ENCODE measurements around the gene NBDY.
"Not testable (repeated sequence)": the region's sequence is repeated elsewhere in the genome, so short reads cannot be mapped to it uniquely, and the experiment has no call there.

The NBDY gene

GRCh38 chrX:56729152-56729850 is at the start of gene NBDY:
Gene NBDY, plus strand, starts transcription at chrX:56729243. Its CDS starts 111 bp downstream, at chrX:56729354.
- no peaks in the 10 kb centered on the region for H3K36me3 ChIP-seq (ENCODE audit: control insufficient read depth, insufficient read depth, low read length)
- peak within 1 kb of the TSS; percentile 60 for H3K4me3 ChIP-seq (ENCODE audit: low read length)
- no peaks in the 10 kb centered on the region for H3K9me3 ChIP-seq (ENCODE audit: control insufficient read depth, low read length)
- no peaks in the 10 kb centered on the region for H3K27me3 ChIP-seq (ENCODE audit: control insufficient read depth, insufficient read depth, low read length)
- no peaks in the 10 kb centered on the region for H3K4me1 ChIP-seq (ENCODE audit: control insufficient read depth, insufficient read depth, low read length)
- peak within 1 kb of the TSS; percentile 68 for H3K9ac ChIP-seq (ENCODE audit: low read length)

GRCh38 chrX:56704530-56704929 is 24.5 kb upstream of the NBDY start:
- H3K4me3 ChIP-seq (ENCODE audit: low read length); H3K9ac ChIP-seq (ENCODE audit: low read length); H3K27me3 ChIP-seq (ENCODE audit: control insufficient read depth, insufficient read depth, low read length); H3K36me3 ChIP-seq (ENCODE audit: control insufficient read depth, insufficient read depth, low read length); H3K9me3 ChIP-seq (ENCODE audit: control insufficient read depth, low read length); H3K4me1 ChIP-seq (ENCODE audit: control insufficient read depth, insufficient read depth, low read length): not testable (repeated sequence)

- H3K27me3 ChIP-seq (ENCODE audit: control insufficient read depth, insufficient read depth, low read length) = no peaks in the 10 kb centered on the region
- H3K9ac ChIP-seq (ENCODE audit: low read length) = no peak overlapping the region
- H3K36me3 ChIP-seq (ENCODE audit: control insufficient read depth, insufficient read depth, low read length) = no peaks in the 10 kb centered on the region
- H3K4me1 ChIP-seq (ENCODE audit: control insufficient read depth, insufficient read depth, low read length) = no peaks in the 10 kb centered on the region
- H3K9me3 ChIP-seq (ENCODE audit: control insufficient read depth, low read length) = no peaks in the 10 kb centered on the region
- H3K4me3 ChIP-seq (ENCODE audit: low read length) = no peak overlapping the region
These were observed 2.4 kb upstream of the NBDY start for GRCh38 chrX:56726605-56727004.

GRCh38 chrX:56727531-56727930 is 1.5 kb upstream of the NBDY start:
- Histone ChIP-seq H3K9me3 (ENCODE audit: control insufficient read depth, low read length) (no peaks in the 10 kb centered on the region), H3K9ac (ENCODE audit: low read length) (no peak overlapping the region), H3K4me1 (ENCODE audit: control insufficient read depth, insufficient read depth, low read length) (no peaks in the 10 kb centered on the region), H3K4me3 (ENCODE audit: low read length) (no peak overlapping the region), H3K36me3 (ENCODE audit: control insufficient read depth, insufficient read depth, low read length) (no peaks in the 10 kb centered on the region), H3K27me3 (ENCODE audit: control insufficient read depth, insufficient read depth, low read length) (no peaks in the 10 kb centered on the region)

GRCh38 chrX:56728321-56728720 is 722 bp upstream of the NBDY start:
- Histone ChIP-seq H3K36me3 (ENCODE audit: control insufficient read depth, insufficient read depth, low read length) (no peaks in the 10 kb centered on the region), H3K4me3 (ENCODE audit: low read length) (no peak overlapping the region), H3K9ac (ENCODE audit: low read length) (no peak overlapping the region), H3K9me3 (ENCODE audit: control insufficient read depth, low read length) (no peaks in the 10 kb centered on the region), H3K27me3 (ENCODE audit: control insufficient read depth, insufficient read depth, low read length) (no peaks in the 10 kb centered on the region), H3K4me1 (ENCODE audit: control insufficient read depth, insufficient read depth, low read length) (no peaks in the 10 kb centered on the region)

- H3K36me3 ChIP-seq (ENCODE audit: control insufficient read depth, insufficient read depth, low read length) = no peaks in the 10 kb centered on the region
- H3K4me3 ChIP-seq (ENCODE audit: low read length) = no peak overlapping the region
- no peaks in the 10 kb centered on the region for H3K9me3 ChIP-seq (ENCODE audit: control insufficient read depth, low read length)
- no peaks in the 10 kb centered on the region for H3K4me1 ChIP-seq (ENCODE audit: control insufficient read depth, insufficient read depth, low read length)
- H3K9ac ChIP-seq (ENCODE audit: low read length) = no peak overlapping the region
- H3K27me3 ChIP-seq (ENCODE audit: control insufficient read depth, insufficient read depth, low read length) = no peaks in the 10 kb centered on the region
These were observed 291 bp upstream of the NBDY start for GRCh38 chrX:56728752-56729151.

GRCh38 chrX:56733459-56734046 is 4.5 kb downstream of the NBDY start:
- Histone ChIP-seq H3K36me3 (ENCODE audit: control insufficient read depth, insufficient read depth, low read length) (no peaks in the 10 kb centered on the region), H3K9ac (ENCODE audit: low read length) (no peak overlapping the region), H3K27me3 (ENCODE audit: control insufficient read depth, insufficient read depth, low read length) (no peaks in the 10 kb centered on the region), H3K4me1 (ENCODE audit: control insufficient read depth, insufficient read depth, low read length) (no peaks in the 10 kb centered on the region), H3K9me3 (ENCODE audit: control insufficient read depth, low read length) (no peaks in the 10 kb centered on the region), H3K4me3 (ENCODE audit: low read length) (no peak overlapping the region)

GRCh38 chrX:56736219-56736618 is 7.2 kb downstream of the NBDY start:
- Histone ChIP-seq H3K4me1 (ENCODE audit: control insufficient read depth, insufficient read depth, low read length) (no peaks in the 10 kb centered on the region), H3K27me3 (ENCODE audit: control insufficient read depth, insufficient read depth, low read length) (no peaks in the 10 kb centered on the region), H3K9ac (ENCODE audit: low read length) (no peak overlapping the region), H3K4me3 (ENCODE audit: low read length) (no peak overlapping the region), H3K9me3 (ENCODE audit: control insufficient read depth, low read length) (no peaks in the 10 kb centered on the region), H3K36me3 (ENCODE audit: control insufficient read depth, insufficient read depth, low read length) (no peaks in the 10 kb centered on the region)

GRCh38 chrX:56738670-56739069 is 9.6 kb downstream of the NBDY start:
- H3K27me3 ChIP-seq (ENCODE audit: control insufficient read depth, insufficient read depth, low read length) = no peaks in the 10 kb centered on the region
- H3K9me3 ChIP-seq (ENCODE audit: control insufficient read depth, low read length) = no peaks in the 10 kb centered on the region
- no peaks in the 10 kb centered on the region for H3K4me1 ChIP-seq (ENCODE audit: control insufficient read depth, insufficient read depth, low read length)
- no peaks in the 10 kb centered on the region for H3K36me3 ChIP-seq (ENCODE audit: control insufficient read depth, insufficient read depth, low read length)
- no peak overlapping the region for H3K4me3 ChIP-seq (ENCODE audit: low read length)
- no peak overlapping the region for H3K9ac ChIP-seq (ENCODE audit: low read length)

GRCh38 chrX:56744996-56745395 is 16.0 kb downstream of the NBDY start:
- H3K9ac ChIP-seq (ENCODE audit: low read length) = no peak overlapping the region
- H3K4me1 ChIP-seq (ENCODE audit: control insufficient read depth, insufficient read depth, low read length) = no peaks in the 10 kb centered on the region
- no peaks in the 10 kb centered on the region for H3K27me3 ChIP-seq (ENCODE audit: control insufficient read depth, insufficient read depth, low read length)

GRCh38 chrX:56746996-56747395 is 18.0 kb downstream of the NBDY start:
- Histone ChIP-seq H3K27me3 (ENCODE audit: control insufficient read depth, insufficient read depth, low read length) (no peaks in the 10 kb centered on the region), H3K36me3 (ENCODE audit: control insufficient read depth, insufficient read depth, low read length) (no peaks in the 10 kb centered on the region), H3K9me3 (ENCODE audit: control insufficient read depth, low read length) (no peaks in the 10 kb centered on the region), H3K9ac (ENCODE audit: low read length) (no peak overlapping the region), H3K4me3 (ENCODE audit: low read length) (no peak overlapping the region), H3K4me1 (ENCODE audit: control insufficient read depth, insufficient read depth, low read length) (no peaks in the 10 kb centered on the region)

More at GRCh38 chrX:56744996-56745395, 16.0 kb downstream of the NBDY start:
- Histone ChIP-seq H3K9me3 (ENCODE audit: control insufficient read depth, low read length) (no peaks in the 10 kb centered on the region), H3K4me3 (ENCODE audit: low read length) (no peak overlapping the region), H3K36me3 (ENCODE audit: control insufficient read depth, insufficient read depth, low read length) (no peaks in the 10 kb centered on the region)

- Histone ChIP-seq H3K4me3 (ENCODE audit: low read length) (no peak overlapping the region), H3K27me3 (ENCODE audit: control insufficient read depth, insufficient read depth, low read length) (no peaks in the 10 kb centered on the region), H3K9me3 (ENCODE audit: control insufficient read depth, low read length) (no peaks in the 10 kb centered on the region), H3K9ac (ENCODE audit: low read length) (no peak overlapping the region), H3K36me3 (ENCODE audit: control insufficient read depth, insufficient read depth, low read length) (no peaks in the 10 kb centered on the region), H3K4me1 (ENCODE audit: control insufficient read depth, insufficient read depth, low read length) (no peaks in the 10 kb centered on the region)
These were observed 22.0 kb downstream of the NBDY start for GRCh38 chrX:56751071-56751470.

Measured in mucosa of stomach (tissue), 1 donor.